Astrocyte (in vitro differentiated cells and primary cell): ENCODE results near the gene PLK4. TPM values are rescaled to one million over a fixed set of nuclear protein-coding genes. Genes with fewer than 3 reads are reported as not detected.
A peak's percentile ranks its signal among the peaks of the same experiment; 100 is the strongest.

Experiments
- DNase-seq: peaks from one replicate; pipeline ENCODE4 v3.0.0-alpha.2; 2010; ENCODE audit warnings: low read depth
- FAIRE-seq: peaks from 2 replicates; lab custom pipeline; 2011; peaks lifted over from hg19 to GRCh38; lab: Jason Lieb, UNC
- H2AFZ ChIP-seq: 2 replicates; pipeline ENCODE4 v1.6.0; 2012; ENCODE audit warnings: low read depth, low read length, inconsistent platforms
- H3K27ac ChIP-seq: 2 replicates; pipeline ENCODE4 v1.5.1; 2011; ENCODE audit warnings: low read depth, low read length, inconsistent platforms
- H3K27me3 ChIP-seq: 2 replicates; pipeline ENCODE4 v1.6.0; 2011; ENCODE audit warnings: low read length, inconsistent platforms; ENCODE audit not compliant: insufficient read depth
- H3K36me3 ChIP-seq: 2 replicates; pipeline ENCODE4 v1.5.1; 2011; ENCODE audit warnings: low read length, inconsistent platforms; ENCODE audit not compliant: insufficient read depth
- H3K4me1 ChIP-seq: 2 replicates; pipeline ENCODE4 v1.5.1; 2011; ENCODE audit warnings: low read length, inconsistent platforms; ENCODE audit not compliant: insufficient read depth
- H3K4me2 ChIP-seq: 2 replicates; pipeline ENCODE4 v1.6.0; 2012; ENCODE audit warnings: low read length, inconsistent platforms
- H3K4me3 ChIP-seq: 2 replicates; pipeline ENCODE4 v1.5.1; 2011; ENCODE audit warnings: low read depth, mild to moderate bottlenecking, low read length, inconsistent platforms; ENCODE audit not compliant: insufficient read depth
- H3K79me2 ChIP-seq: 2 replicates; pipeline ENCODE4 v1.6.0; 2012; ENCODE audit warnings: mild to moderate bottlenecking, low read length, inconsistent platforms; ENCODE audit not compliant: insufficient read depth
- H3K9ac ChIP-seq: 2 replicates; pipeline ENCODE4 v1.6.0; 2012; ENCODE audit warnings: mild to moderate bottlenecking, low read length, inconsistent platforms
- H3K9me3 ChIP-seq: 2 replicates; pipeline ENCODE4 v1.5.1; 2012; ENCODE audit warnings: low read depth, mild to moderate bottlenecking, low read length, inconsistent platforms; ENCODE audit not compliant: insufficient read depth
- H4K20me1 ChIP-seq: 2 replicates; pipeline ENCODE4 v1.6.0; 2012; ENCODE audit warnings: low read length, inconsistent platforms; ENCODE audit not compliant: insufficient read depth
- H3K27ac Mint-ChIP-seq: one replicate; pipeline ENCODE4 v1.8.0; 2021; ENCODE audit warnings: mild to moderate bottlenecking, mixed read lengths; ENCODE audit not compliant: unreplicated experiment
- H3K27me3 Mint-ChIP-seq: one replicate; pipeline ENCODE4 v1.8.0; 2021; ENCODE audit warnings: low read depth, mixed read lengths; ENCODE audit not compliant: unreplicated experiment
- H3K36me3 Mint-ChIP-seq: one replicate; pipeline ENCODE4 v1.8.0; 2021; ENCODE audit warnings: low read depth, mixed read lengths; ENCODE audit not compliant: unreplicated experiment
- H3K4me1 Mint-ChIP-seq: one replicate; pipeline ENCODE4 v1.8.0; 2021; ENCODE audit warnings: low read depth, mixed read lengths; ENCODE audit not compliant: unreplicated experiment
- H3K4me3 Mint-ChIP-seq: one replicate; pipeline ENCODE4 v1.8.0; 2021; ENCODE audit warnings: mild to moderate bottlenecking, moderate library complexity, mixed read lengths; ENCODE audit not compliant: unreplicated experiment
- H3K9me3 Mint-ChIP-seq: one replicate; pipeline ENCODE4 v1.8.0; 2021; ENCODE audit warnings: mild to moderate bottlenecking, mixed read lengths; ENCODE audit not compliant: unreplicated experiment
- EZH2 ChIP-seq: IDR thresholded peaks from 2 replicates; pipeline ENCODE4 v1.6.1; 2012; ENCODE audit warnings: mild to moderate bottlenecking, low read length, inconsistent platforms; ENCODE audit not compliant: insufficient read depth
- total RNA-seq: library from RNA; stranded (reverse); gene quantifications from 2 replicates; pipeline ENCODE4 v1.2.1, GENCODE V29; 2021
- TF ChIP-seq, protein P1 (sequence below): IDR thresholded peaks from 2 replicates; pipeline ENCODE4 v1.5.1; 2011; ENCODE audit warnings: low read depth, mild to moderate bottlenecking, inconsistent platforms, low read length, moderate library complexity; ENCODE audit not compliant: insufficient read depth

Gene PLK4
- total RNA-seq, 1 donor from 2014 or later = 2.8 TPM

DNA sequence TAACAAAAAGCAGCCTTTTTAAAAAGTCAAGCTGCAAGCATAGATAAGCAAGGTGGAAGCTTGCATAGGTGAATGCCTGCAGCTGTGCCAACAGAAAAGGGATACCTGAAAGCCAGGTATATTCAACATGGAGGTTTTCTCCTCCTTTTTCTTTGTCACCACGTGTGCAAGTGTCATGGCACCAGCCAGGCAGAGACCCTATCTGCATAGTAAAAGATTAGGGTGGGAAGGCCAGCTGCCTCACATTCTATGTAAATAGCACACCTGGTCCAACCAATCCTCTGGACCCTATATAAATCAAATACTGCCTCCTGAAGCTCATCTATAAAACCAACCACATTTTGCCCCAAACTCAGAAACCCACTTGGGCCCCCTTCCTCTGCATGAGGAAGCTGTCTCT is 28.0 kb upstream of the PLK4 start:
- Histone ChIP-seq H3K4me3 (no peak overlapping the region), H4K20me1 (no peaks in the 10 kb centered on the region), H3K9ac (no peak overlapping the region), H3K79me2 (peaks cover 9% of the 10 kb centered on the region), H3K36me3 (no peaks in the 10 kb centered on the region), H3K9me3 (peaks cover 2% of the 10 kb centered on the region), H3K27ac (no peak overlapping the region), H2AFZ (no peak overlapping the region), H3K4me2 (no peak overlapping the region), H3K27me3 (no peaks in the 10 kb centered on the region), H3K4me1 (peaks cover 12% of the 10 kb centered on the region)
- DNase-seq (no peak), FAIRE-seq (no peak)
- Mint-ChIP-seq H3K27me3 (no peaks in the 10 kb centered on the region), H3K9me3 (peaks cover 26% of the 10 kb centered on the region), H3K36me3 (peaks cover 11% of the 10 kb centered on the region), H3K4me3 (no peak overlapping the region), H3K4me1 (peaks cover 15% of the 10 kb centered on the region), H3K27ac (no peak overlapping the region)
- no peak for TF ChIP-seq EZH2
- TF ChIP-seq, protein P1, sequence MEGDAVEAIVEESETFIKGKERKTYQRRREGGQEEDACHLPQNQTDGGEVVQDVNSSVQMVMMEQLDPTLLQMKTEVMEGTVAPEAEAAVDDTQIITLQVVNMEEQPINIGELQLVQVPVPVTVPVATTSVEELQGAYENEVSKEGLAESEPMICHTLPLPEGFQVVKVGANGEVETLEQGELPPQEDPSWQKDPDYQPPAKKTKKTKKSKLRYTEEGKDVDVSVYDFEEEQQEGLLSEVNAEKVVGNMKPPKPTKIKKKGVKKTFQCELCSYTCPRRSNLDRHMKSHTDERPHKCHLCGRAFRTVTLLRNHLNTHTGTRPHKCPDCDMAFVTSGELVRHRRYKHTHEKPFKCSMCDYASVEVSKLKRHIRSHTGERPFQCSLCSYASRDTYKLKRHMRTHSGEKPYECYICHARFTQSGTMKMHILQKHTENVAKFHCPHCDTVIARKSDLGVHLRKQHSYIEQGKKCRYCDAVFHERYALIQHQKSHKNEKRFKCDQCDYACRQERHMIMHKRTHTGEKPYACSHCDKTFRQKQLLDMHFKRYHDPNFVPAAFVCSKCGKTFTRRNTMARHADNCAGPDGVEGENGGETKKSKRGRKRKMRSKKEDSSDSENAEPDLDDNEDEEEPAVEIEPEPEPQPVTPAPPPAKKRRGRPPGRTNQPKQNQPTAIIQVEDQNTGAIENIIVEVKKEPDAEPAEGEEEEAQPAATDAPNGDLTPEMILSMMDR = no peak

DNA sequence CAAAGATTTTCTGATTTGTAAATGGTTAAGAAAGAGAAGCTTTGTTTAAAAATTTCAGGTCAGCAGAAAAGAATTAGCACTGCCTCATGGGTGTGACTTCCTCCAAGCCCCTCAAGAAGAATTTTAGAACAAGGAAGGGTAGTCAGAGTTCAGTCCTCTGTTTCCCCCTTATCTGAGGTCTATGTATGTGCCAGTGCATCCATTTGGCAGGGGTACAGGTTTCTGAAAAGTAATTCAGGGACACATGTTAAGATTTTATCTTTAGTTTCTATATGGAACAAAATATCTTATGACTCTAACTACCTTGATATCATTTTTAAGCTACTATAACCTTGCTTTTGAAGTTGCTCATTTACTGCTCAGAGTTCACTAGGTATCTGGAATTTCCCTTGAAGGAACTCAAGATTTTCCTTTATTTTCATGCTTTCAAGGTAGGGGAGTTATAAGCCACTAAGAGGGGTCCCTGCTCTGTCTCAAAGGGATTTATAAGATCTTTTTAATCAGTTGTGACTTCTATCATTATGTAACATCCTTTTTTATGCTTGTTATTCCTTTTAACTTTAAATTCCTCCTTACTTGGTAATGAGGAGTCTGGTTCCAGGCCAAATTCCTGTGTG is 24.4 kb upstream of the PLK4 start:
- Mint-ChIP-seq H3K4me1 (peaks cover 18% of the 10 kb centered on the region), H3K36me3 (peaks cover 4% of the 10 kb centered on the region), H3K9me3 (peaks cover 10% of the 10 kb centered on the region), H3K27ac (peak overlapping the region; percentile 85), H3K4me3 (no peak overlapping the region), H3K27me3 (no peaks in the 10 kb centered on the region)
- DNase-seq (no peak), FAIRE-seq (no peak)
- H3K4me2 ChIP-seq = peak overlapping the region; percentile 73
- no peaks in the 10 kb centered on the region for H3K79me2 ChIP-seq
- no peak overlapping the region for H3K4me3 ChIP-seq
- H3K27me3 ChIP-seq = no peaks in the 10 kb centered on the region
- no peaks in the 10 kb centered on the region for H4K20me1 ChIP-seq
- TF ChIP-seq, protein P1 = no peak
- TF ChIP-seq EZH2 = no peak
- no peak overlapping the region for H2AFZ ChIP-seq
- no peak overlapping the region for H3K9ac ChIP-seq
- no peaks in the 10 kb centered on the region for H3K9me3 ChIP-seq
- no peaks in the 10 kb centered on the region for H3K36me3 ChIP-seq
- no peak overlapping the region for H3K27ac ChIP-seq
- H3K4me1 ChIP-seq = peaks cover 12% of the 10 kb centered on the region

DNA sequence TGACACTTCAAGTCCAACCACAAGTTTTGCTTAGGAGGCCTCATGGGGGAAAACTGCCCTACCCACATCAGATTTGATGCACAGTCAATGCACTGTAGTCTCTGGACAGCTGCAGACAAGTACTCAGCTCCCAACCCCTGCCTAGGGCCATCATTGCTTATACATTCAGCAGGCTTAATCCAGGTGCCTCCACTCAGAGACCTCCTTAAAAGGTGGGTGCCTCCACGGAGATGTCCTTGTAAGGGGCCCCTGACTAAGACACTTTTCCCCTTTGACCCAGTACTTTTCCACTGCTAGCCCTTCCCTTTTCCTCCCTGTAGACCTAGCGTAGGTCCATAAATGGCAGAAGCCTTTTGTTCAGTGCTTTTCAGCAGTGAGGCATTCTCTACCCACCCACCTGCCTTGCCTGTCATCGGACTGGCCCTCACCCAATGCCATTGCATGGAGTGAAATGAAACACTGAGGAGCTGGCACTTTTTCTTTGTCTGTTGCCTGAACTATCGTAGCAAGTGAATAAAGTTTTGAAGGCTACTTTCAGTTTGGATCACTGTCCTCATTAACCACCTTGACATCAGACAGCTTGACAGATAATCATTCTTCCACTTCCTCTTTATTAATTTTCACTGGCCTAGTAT is 23.8 kb upstream of the PLK4 start:
- FAIRE-seq = no peak
- no peaks in the 10 kb centered on the region for H3K79me2 ChIP-seq
- H3K9me3 ChIP-seq = no peaks in the 10 kb centered on the region
- Mint-ChIP-seq H3K27me3 (no peaks in the 10 kb centered on the region), H3K4me3 (no peak overlapping the region), H3K36me3 (peaks cover 4% of the 10 kb centered on the region), H3K4me1 (peaks cover 18% of the 10 kb centered on the region), H3K9me3 (peaks cover 7% of the 10 kb centered on the region), H3K27ac (peak overlapping the region; percentile 85)
- no peak overlapping the region for H3K27ac ChIP-seq
- no peaks in the 10 kb centered on the region for H3K36me3 ChIP-seq
- H2AFZ ChIP-seq = peak overlapping the region; percentile 33
- H3K9ac ChIP-seq = no peak overlapping the region
- H3K4me1 ChIP-seq = peaks cover 12% of the 10 kb centered on the region
- H3K4me2 ChIP-seq = peak overlapping the region; percentile 73
- H4K20me1 ChIP-seq = no peaks in the 10 kb centered on the region
- H3K27me3 ChIP-seq = no peaks in the 10 kb centered on the region
- peak; percentile 95 for DNase-seq
- H3K4me3 ChIP-seq = peak overlapping the region; percentile 35
- TF ChIP-seq EZH2 = no peak
- TF ChIP-seq, protein P1 = no peak
